HepG2 (cell line): ENCODE measurements around the gene LRRC40. TPM values are rescaled to one million over a fixed set of nuclear protein-coding genes. Genes with fewer than 3 reads are reported as not detected.

Source experiments
- ATAC-seq: fragments of 200-7000 bp; cut with Tn5 transposase; 3 replicates; pipeline ENCODE4 v1.9.1; 2020; ENCODE audit warnings: mild to moderate bottlenecking, moderate library complexity
- BruUV-seq: library from RNA; stranded (reverse); fragments of 400-500 nt; replicated peaks from 2 replicates; lab custom pipeline; 2021; lab: Mats Ljungman, UMichigan
- CTCF ChIA-PET: fragments of 300-600 bp; formaldehyde crosslinking; extraction: SDS; loops from one replicate; lab custom pipeline; 2021; ENCODE audit warnings: low total read pairs, inconsistent platforms, low intra/inter-chr PET ratio; lab: Yijun Ruan, JAX
- POLR2A ChIA-PET: fragments of 350-600 bp; sonication (Branson Sonifier 250); formaldehyde crosslinking; loops from one replicate; lab custom pipeline; 2020; ENCODE audit warnings: antibody characterized with exemption, inconsistent platforms; lab: Yijun Ruan, JAX
- DNase-seq: peaks from one replicate; pipeline ENCODE4 v3.0.0-alpha.2; 2015; ENCODE audit warnings: low spot score
- FAIRE-seq: peaks from 3 replicates; lab custom pipeline; 2011; peaks lifted over from hg19 to GRCh38; lab: Jason Lieb, UNC
- H2AFZ ChIP-seq: one replicate; pipeline ENCODE4 v1.6.1; 2011; ENCODE audit warnings: low read length, inconsistent platforms
- H3K27ac ChIP-seq: fragments of 300-600 bp; 3 replicates; pipeline ENCODE4 v1.8.0; 2011; ENCODE audit warnings: mixed run types, mild to moderate bottlenecking, mixed read lengths, low read length, inconsistent platforms; ENCODE audit not compliant: insufficient read depth; ENCODE audit errors: extremely low read length
- H3K27me3 ChIP-seq, 2 experiments: fragments of 200-600 bp in 1 of 2; 2 replicates in 1 of 2; 3 replicates in 1 of 2; pipeline versions ENCODE4 v1.6.0 to v1.8.0; 2011; ENCODE audit warnings: low read length in 2 of 2, mild to moderate bottlenecking in 2 of 2, moderate library complexity in 2 of 2, inconsistent platforms in 1 of 2; ENCODE audit not compliant: insufficient read depth in 2 of 2, control insufficient read depth in 1 of 2
- H3K36me3 ChIP-seq, 2 experiments: fragments of 200-600 bp in 1 of 2; replicated peaks in 1 of 2; 2 replicates in 1 of 2; 3 replicates in 1 of 2; pipeline versions ENCODE4 v1.5.1 to v1.8.0; 2011; ENCODE audit warnings: low read length in 2 of 2, inconsistent platforms in 1 of 2; ENCODE audit not compliant: insufficient read depth in 2 of 2, control insufficient read depth in 1 of 2
- H3K4me1 ChIP-seq: 2 replicates; pipeline ENCODE4 v1.5.1; 2012; ENCODE audit warnings: low read length, inconsistent platforms; ENCODE audit not compliant: insufficient read depth
- H3K4me2 ChIP-seq: 2 replicates; pipeline ENCODE4 v1.6.0; 2011; ENCODE audit warnings: low read depth, low read length, inconsistent platforms
- H3K4me3 ChIP-seq, 3 experiments: fragments of 200-600 bp in 1 of 3; sonication (generic), shearing (Covaris generic) in 1 of 3; replicated peaks in 1 of 3; 2 replicates each; pipeline ENCODE4 v1.5.1; 2011 to 2016; ENCODE audit warnings: low read length in 3 of 3, inconsistent platforms in 2 of 3, low read depth in 2 of 3, mild to moderate bottlenecking in 2 of 3, control low read depth in 1 of 3, mixed read lengths in 1 of 3; ENCODE audit not compliant: insufficient read depth in 1 of 3
- H3K79me2 ChIP-seq: one replicate; pipeline ENCODE4 v1.6.1; 2011; ENCODE audit warnings: low read length, inconsistent platforms; ENCODE audit not compliant: insufficient read depth
- H3K9ac ChIP-seq: 2 replicates; pipeline ENCODE4 v1.6.0; 2011; ENCODE audit warnings: mild to moderate bottlenecking, low read depth, low read length, inconsistent platforms; ENCODE audit not compliant: insufficient read depth
- H3K9me3 ChIP-seq: 2 replicates; pipeline ENCODE4 v1.5.1; 2012; ENCODE audit warnings: mild to moderate bottlenecking, low read length
- H4K20me1 ChIP-seq: 2 replicates; pipeline ENCODE4 v1.6.0; 2011; ENCODE audit warnings: inconsistent platforms, mild to moderate bottlenecking, low read length, moderate library complexity; ENCODE audit not compliant: insufficient read depth
- DDIT3 ChIP-seq: sonication (generic); formaldehyde crosslinking; IDR thresholded peaks from 2 replicates; pipeline ENCODE4 v1.4.0; 2020; ENCODE audit warnings: mild to moderate bottlenecking, missing genetic modification reagents
- ELF3 ChIP-seq: IDR thresholded peaks from 2 replicates; pipeline ENCODE4 v1.6.1; 2016; ENCODE audit warnings: missing genetic modification reagents, missing compliant biosample characterization
- KDM6A ChIP-seq: IDR thresholded peaks from 2 replicates; pipeline ENCODE4 v1.6.1; 2016; ENCODE audit warnings: low read depth
- KLF9 ChIP-seq: IDR thresholded peaks from 2 replicates; pipeline ENCODE4 v1.6.1; 2016; ENCODE audit warnings: low read depth
- LBX2 ChIP-seq: sonication (generic); formaldehyde crosslinking; IDR thresholded peaks from 2 replicates; pipeline ENCODE4 v1.5.0; 2020; ENCODE audit warnings: missing genetic modification reagents, mild to moderate bottlenecking, borderline replicate concordance
- MATR3 ChIP-seq: sonication (generic); formaldehyde crosslinking; IDR thresholded peaks from 2 replicates; pipeline ENCODE4 v1.4.0; 2020; ENCODE audit warnings: missing genetic modification reagents
- NFIC ChIP-seq: IDR thresholded peaks from 2 replicates; pipeline ENCODE4 v1.6.1; 2012; ENCODE audit warnings: mild to moderate bottlenecking, low read length, inconsistent platforms
- PAXIP1 ChIP-seq: sonication (generic); formaldehyde crosslinking; conservative IDR thresholded peaks from 2 replicates; pipeline ENCODE4 v1.4.0; 2020; ENCODE audit warnings: mild to moderate bottlenecking, missing genetic modification reagents, moderate library complexity
- SP4 ChIP-seq: sonication (generic); formaldehyde crosslinking; IDR thresholded peaks from 2 replicates; pipeline ENCODE4 v1.8.1; 2023; ENCODE audit warnings: mild to moderate bottlenecking, missing genetic modification reagents
- TRIM24 ChIP-seq: sonication (generic); formaldehyde crosslinking; IDR thresholded peaks from 2 replicates; pipeline ENCODE4 v1.8.0; 2022; ENCODE audit warnings: mild to moderate bottlenecking, missing genetic modification reagents
- ZNF260 ChIP-seq: sonication (generic); formaldehyde crosslinking; IDR thresholded peaks from 2 replicates; pipeline ENCODE4 v1.4.0; 2020; ENCODE audit warnings: missing genetic modification reagents, low read depth, mild to moderate bottlenecking, borderline replicate concordance
- ZNF335 ChIP-seq: sonication (generic); formaldehyde crosslinking; IDR thresholded peaks from 2 replicates; pipeline ENCODE4 v1.4.0; 2020; ENCODE audit warnings: missing genetic modification reagents
- in situ Hi-C: cut with HindIII; loops from 2 replicates; pipeline ENCODE4 v1.10.0; 2017; ENCODE audit warnings: low pct_unique_long_range_greater_than_20kb; ENCODE audit not compliant: extremely low pct_ligation_motif_present
- intact Hi-C: fragments of 100-400 bp; cut with micrococcal nuclease; formaldehyde crosslinking; loops from one replicate; pipeline ENCODE4 v1.10.0; 2022; ENCODE audit not compliant: unreplicated experiment
- polyA plus RNA-seq, 8 experiments: library from polyadenylated mRNA; depleted of rRNA in 3 of 8; stranded (reverse) in 7 of 8; unstranded in 1 of 8; fragments of >200 nt; fragmentation: Illumina TruSeq in 4 of 8; extraction: Trizol in 4 of 8; gene quantifications; 2 replicates each; pipeline versions ENCODE4 v1.2.1 to v1.2.3, GENCODE V29; 2011 to 2016; ENCODE audit warnings: low read depth in 4 of 8, missing spikeins in 1 of 8, mixed read lengths in 1 of 8; ENCODE audit not compliant: insufficient read depth in 1 of 8
- total RNA-seq, 5 experiments: library from RNA; depleted of rRNA; stranded (reverse); fragments of >200 nt; fragmentation: Illumina TruSeq; extraction: Trizol; gene quantifications; 2 replicates each; pipeline ENCODE4 v1.2.3, GENCODE V29; 2016; ENCODE audit warnings: low read depth in 1 of 5
- TF ChIP-seq, protein P1 (sequence below): sonication (generic); formaldehyde crosslinking; IDR thresholded peaks from 2 replicates; pipeline ENCODE4 v1.5.1; 2020; ENCODE audit warnings: missing genetic modification reagents, mild to moderate bottlenecking, borderline replicate concordance

LRRC40 gene
- total and polyA plus RNA-seq, 2 of the 13 experiments (the other 11 are each of a cell fraction or from before 2014, with no cell fraction given), result 10.3 to 32.7 TPM

- Histone ChIP-seq H3K9ac (no peak overlapping the region), H3K4me2 (no peak overlapping the region), H3K4me3 (no peak overlapping the region), H2AFZ (no peak overlapping the region), H3K79me2 (peaks cover 2% of the 10 kb centered on the region), H3K27ac (no peak overlapping the region), H3K4me1 (no peaks in the 10 kb centered on the region), H3K9me3 (no peaks in the 10 kb centered on the region), H4K20me1 (peaks cover 17% of the 10 kb centered on the region; the same call in 1 of the 2 replicates), H3K36me3 (peaks cover 21 to 89% of the 10 kb centered on the region in 2 experiments), H3K27me3 (no peaks in the 10 kb centered on the region)
- in situ Hi-C loops, result no loop called here
- POLR2A ChIA-PET, result no interaction called here
- no peak for FAIRE-seq
- TF ChIP-seq DDIT3 (CRISPR knock-in tag), result no peak
- TF ChIP-seq NFIC, result no peak
- intact Hi-C loops, result loop anchor here (2.0 kb wide), 1 partner anchor 13 kb away; no protein-coding TSS in a partner anchor
- BruUV-seq, result no TSS peak
- CTCF ChIA-PET, result no interaction called here
- DNase-seq, result no peak
- no peak for ATAC-seq
Measured at GRCh38 chr1:70239940-70240339, 34.6 kb upstream of the LRRC40 start.

- no TSS peak for BruUV-seq
- intact Hi-C loops, result no loop called here
Measured at GRCh38 chr1:70234733-70235132, 29.4 kb upstream of the LRRC40 start.

More at GRCh38 chr1:70234733-70235132, 29.4 kb upstream of the LRRC40 start:
- POLR2A ChIA-PET, result interaction anchor here (1.4 kb wide), 1 partner anchor 13 kb away, joined by 5 read pairs; the partner anchor contains the start of gene SRSF11
- in situ Hi-C loops, result no loop called here
- H3K9ac ChIP-seq, result no peak overlapping the region
- no peaks in the 10 kb centered on the region for H3K27me3 ChIP-seq
- H3K79me2 ChIP-seq, result no peaks in the 10 kb centered on the region
- H2AFZ ChIP-seq, result no peak overlapping the region
- no peak overlapping the region for H3K4me3 ChIP-seq
- CTCF ChIA-PET, result no interaction called here
- peaks cover 14 to 90% of the 10 kb centered on the region in 2 experiments for H3K36me3 ChIP-seq
- DNase-seq (no peak), FAIRE-seq (no peak), ATAC-seq (no peak)
- no peak overlapping the region for H3K27ac ChIP-seq
- no peaks in the 10 kb centered on the region for H3K4me1 ChIP-seq
- H3K9me3 ChIP-seq, result no peaks in the 10 kb centered on the region
- no peak for TF ChIP-seq SP4 (CRISPR knock-in tag)
- TF ChIP-seq KDM6A (CRISPR knock-in tag), result no peak
- no peak for TF ChIP-seq TRIM24 (CRISPR knock-in tag)
- TF ChIP-seq ZNF335, result no peak
- TF ChIP-seq KLF9, result no peak
- no peak for TF ChIP-seq MATR3 (CRISPR knock-in tag)
- TF ChIP-seq, protein P1, sequence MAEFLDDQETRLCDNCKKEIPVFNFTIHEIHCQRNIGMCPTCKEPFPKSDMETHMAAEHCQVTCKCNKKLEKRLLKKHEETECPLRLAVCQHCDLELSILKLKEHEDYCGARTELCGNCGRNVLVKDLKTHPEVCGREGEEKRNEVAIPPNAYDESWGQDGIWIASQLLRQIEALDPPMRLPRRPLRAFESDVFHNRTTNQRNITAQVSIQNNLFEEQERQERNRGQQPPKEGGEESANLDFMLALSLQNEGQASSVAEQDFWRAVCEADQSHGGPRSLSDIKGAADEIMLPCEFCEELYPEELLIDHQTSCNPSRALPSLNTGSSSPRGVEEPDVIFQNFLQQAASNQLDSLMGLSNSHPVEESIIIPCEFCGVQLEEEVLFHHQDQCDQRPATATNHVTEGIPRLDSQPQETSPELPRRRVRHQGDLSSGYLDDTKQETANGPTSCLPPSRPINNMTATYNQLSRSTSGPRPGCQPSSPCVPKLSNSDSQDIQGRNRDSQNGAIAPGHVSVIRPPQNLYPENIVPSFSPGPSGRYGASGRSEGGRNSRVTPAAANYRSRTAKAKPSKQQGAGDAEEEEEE (CRISPR knock-in tag), result no peak
- TF ChIP-seq LBX2 (CRISPR knock-in tag), result no peak
- TF ChIP-seq ZNF260 (CRISPR knock-in tag), result no peak
- no peak for TF ChIP-seq ELF3 (CRISPR knock-in tag)
- TF ChIP-seq PAXIP1 (CRISPR knock-in tag), result no peak
- no peak overlapping the region for H3K4me2 ChIP-seq
- H4K20me1 ChIP-seq, result no peaks in the 10 kb centered on the region
